SHP77 (cell line): ENCODE results near the gene NIPSNAP2.
"Not testable (repeated sequence)": the region's sequence is repeated elsewhere in the genome, so short reads cannot be mapped to it uniquely, and the experiment has no call there.

Experiments used
- DNase-seq, 2 experiments: peaks; one replicate each; lab custom pipeline; 2025; lab: John Stamatoyannopoulos, UW

Gene NIPSNAP2

DNA sequence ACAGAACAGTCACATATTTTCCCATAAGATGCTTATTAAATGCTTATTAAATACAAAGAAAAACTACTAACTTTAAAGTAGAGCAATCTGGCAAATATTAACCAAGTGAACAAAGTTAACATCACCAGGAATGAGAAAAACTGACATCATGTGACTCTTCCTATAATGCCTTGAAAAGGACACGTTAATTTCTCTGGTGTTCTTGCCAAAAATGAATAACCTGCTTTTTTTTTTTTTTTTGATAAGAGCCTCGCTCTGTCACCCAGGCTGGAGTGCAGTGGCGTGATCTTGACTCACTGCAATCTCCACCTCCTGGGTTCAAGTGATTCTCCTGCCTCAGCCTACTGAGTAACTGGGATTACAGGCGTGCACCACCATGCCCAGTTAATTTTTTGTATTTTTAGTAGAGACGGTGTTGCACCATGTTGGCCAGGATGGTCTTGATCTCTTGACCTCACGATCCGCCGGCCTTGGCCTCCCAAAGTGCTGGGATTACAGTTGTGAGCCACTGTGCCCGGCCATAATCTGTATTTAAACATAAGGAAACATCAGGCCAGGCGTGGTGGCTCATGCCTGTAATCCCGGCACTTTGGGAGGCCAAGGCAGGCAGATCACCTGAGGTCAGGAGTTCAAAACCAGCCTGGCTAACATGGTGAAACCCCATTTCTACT, 83.2 kb downstream of the NIPSNAP2 start:
- DNase-seq: not testable (repeated sequence)

DNA sequence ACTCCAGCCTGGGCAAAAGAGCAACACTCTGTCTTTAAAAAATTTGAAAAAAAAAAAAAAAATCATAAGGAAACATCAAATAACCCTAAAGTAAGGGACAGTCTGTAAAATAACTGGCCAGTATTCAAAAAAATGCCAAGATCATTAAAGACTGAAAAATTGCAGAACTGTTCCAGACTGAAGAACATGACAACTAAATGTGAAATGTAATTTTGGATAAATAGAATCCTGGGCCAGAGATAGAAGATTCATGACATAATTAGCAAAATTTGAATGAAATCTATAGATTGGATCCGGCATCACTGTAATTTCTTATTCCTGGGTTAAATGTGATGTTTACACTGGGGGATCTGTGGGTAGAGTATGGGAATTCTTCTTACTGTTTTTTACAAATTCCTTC, 83.9 kb downstream of the NIPSNAP2 start:
- no peak for DNase-seq

DNA sequence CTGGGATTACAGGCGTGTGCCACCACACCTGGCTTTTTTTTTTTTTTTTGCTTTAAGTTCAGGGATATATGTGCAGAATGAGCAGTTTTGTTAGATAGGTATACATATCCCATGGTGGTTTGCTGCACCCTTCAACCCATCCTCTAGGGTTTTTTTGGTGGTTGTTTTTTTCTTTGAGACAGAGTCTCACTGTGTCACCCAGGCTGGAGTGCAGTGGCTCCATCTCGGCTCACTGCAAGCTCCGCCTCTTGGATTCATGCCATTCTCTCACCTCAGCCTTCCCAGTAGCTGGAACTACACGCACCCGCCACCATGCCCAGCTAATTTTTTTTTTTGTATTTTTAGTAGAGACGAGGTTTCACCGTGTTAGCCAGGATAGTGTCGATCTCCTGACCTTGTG, 84.4 kb downstream of the NIPSNAP2 start:
- peak; percentile 41 to 78 for DNase-seq
